Keratinocyte (primary cell): ENCODE results near the gene COL21A1. TPM values are rescaled to one million over a fixed set of nuclear protein-coding genes. Genes with fewer than 3 reads are reported as not detected.

ENCODE experiments used
- polyA plus RNA-seq, 5 experiments: library from polyadenylated mRNA; depleted of rRNA in 3 of 5; stranded (reverse) in 3 of 5; stranded (forward) in 1 of 5; unstranded in 1 of 5; fragments of >200 nt; gene quantifications; 1 replicate in 1 of 5; 2 replicates in 3 of 5; 3 replicates in 1 of 5; pipeline versions ENCODE4 v1.2.1 to v1.2.3, GENCODE V29; 2011 to 2012; ENCODE audit warnings: missing spikeins in 2 of 5, low read depth in 1 of 5, low replicate concordance in 1 of 5
- small RNA-seq, 3 experiments: library from RNA; depleted of rRNA; stranded (forward); fragments of <200 nt; gene quantifications; one replicate each; pipeline ENCODE3, GENCODE V24; 2012; ENCODE audit warnings: low read depth in 3 of 3, low replicate concordance in 1 of 3; ENCODE audit not compliant: insufficient read length in 3 of 3

COL21A1 gene
- polyA plus RNA-seq, 1 donor (not counting 4 experiments of a cell fraction or from before 2014, with no cell fraction given) = 0.16 TPM

Small RNAs within 50 kb of the gene (small RNA-seq; reads per million reads assigned to genes)
- 0 reads per million in 3 experiments for gene DHFRP6
